ENCODE measurements around the gene SCYGR3.

GRCh38 chr2:227576812-227577211, 37.8 kb downstream of the SCYGR3 start:
- TF ChIP-seq SP1 (IDR thresholded peaks at IDR 0.05) (no peak), HDGF (IDR thresholded peaks at IDR 0.05; ENCODE audit: borderline replicate concordance) (no peak), FOXM1 (IDR thresholded peaks at IDR 0.05; ENCODE audit: borderline replicate concordance) (no peak), ELF4 (IDR thresholded peaks at IDR 0.05) (no peak), CTBP1 (IDR thresholded peaks at IDR 0.05; ENCODE audit: borderline replicate concordance) (no peak), LEF1 (IDR thresholded peaks at IDR 0.05; ENCODE audit: borderline replicate concordance) (no peak), NFRKB (IDR thresholded peaks at IDR 0.05) (no peak), SUZ12 (IDR thresholded peaks at IDR 0.05) (no peak), ZNF384 (IDR thresholded peaks at IDR 0.05) (no peak)
